Stimulated activated CD4-positive, alpha-beta T cell treated with anti-CD3 and anti-CD28 coated beads, Interleukin-4, amount 100 ng/mL, for 24 hours (primary cell): Measurements from ENCODE around the gene SERPINA1.

Experiments used
- DNase-seq: peaks from one replicate; pipeline ENCODE4 v3.0.0-alpha.2; 2020

Gene SERPINA1

GRCh38 chr14:94344389-94344788 is 44.0 kb downstream of the SERPINA1 start:
- no peak for DNase-seq

DNA sequence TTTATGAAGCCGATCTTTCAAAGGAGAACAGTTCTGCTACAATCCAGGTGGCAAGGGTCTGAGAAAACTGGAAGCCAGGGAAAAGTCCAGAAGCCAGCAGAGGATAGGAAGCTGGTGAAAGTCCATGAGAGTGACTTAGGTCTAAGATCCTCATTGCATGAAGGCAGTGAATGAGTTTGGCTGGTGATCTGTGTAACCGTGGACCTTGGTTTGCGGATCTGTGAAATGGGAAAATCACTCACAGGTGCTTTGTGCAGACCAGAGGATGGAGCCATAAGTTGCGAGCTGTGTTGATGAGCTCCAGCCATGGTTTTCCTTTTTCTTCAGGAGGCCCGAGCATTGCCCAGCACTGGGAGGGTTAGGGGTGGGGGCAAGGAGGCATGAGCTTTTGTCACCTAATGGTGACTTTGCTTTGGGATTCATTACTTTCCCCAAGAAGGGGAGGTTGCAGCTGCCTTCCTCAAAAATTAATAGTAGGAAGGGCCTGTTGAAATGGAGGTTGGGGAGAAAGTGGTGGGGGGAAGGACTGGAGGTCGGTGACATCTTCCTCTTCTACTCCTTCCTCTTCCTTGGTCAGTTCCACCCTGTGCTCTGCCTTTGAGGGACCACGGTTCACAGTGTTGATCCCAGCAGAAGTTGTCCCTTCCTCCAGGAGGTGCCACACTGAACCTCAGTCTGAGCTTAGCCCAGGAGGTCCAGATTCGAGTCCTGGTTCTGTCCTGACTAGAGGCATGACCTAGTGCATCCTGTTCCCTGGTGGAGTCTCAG is 45.0 kb downstream of the SERPINA1 start:
- DNase-seq, result no peak

DNA sequence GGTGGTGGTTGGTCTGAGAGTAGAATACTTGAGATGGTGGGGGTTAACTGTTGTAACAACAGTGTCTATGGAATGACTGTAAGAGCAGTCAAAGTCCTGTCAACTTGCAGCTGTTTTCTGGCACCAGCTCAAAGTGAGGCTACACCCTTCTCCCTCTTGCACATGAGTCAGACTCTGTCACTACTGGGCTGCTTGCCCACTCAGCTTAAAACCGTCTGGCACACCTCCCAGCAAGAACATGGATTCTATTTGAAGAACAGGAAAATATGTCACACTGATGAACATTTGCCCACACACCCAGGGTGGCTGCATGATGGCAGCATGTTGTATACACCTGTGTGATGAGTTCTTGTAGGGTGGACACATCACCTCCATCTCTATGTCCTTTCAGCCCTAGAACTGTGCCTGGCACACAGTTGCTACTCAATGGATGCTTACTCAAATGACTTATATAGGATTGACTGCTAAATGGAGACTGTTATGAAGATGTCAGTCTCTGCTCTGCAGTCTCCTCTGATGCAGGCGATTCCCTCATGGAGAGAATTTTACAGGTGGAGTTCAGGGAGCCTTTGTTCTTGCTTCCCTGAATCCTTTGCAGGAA is 46.0 kb downstream of the SERPINA1 start:
- peak; percentile 17 for DNase-seq

GRCh38 chr14:94341656-94342333 is 46.6 kb downstream of the SERPINA1 start:
- no peak for DNase-seq

DNA sequence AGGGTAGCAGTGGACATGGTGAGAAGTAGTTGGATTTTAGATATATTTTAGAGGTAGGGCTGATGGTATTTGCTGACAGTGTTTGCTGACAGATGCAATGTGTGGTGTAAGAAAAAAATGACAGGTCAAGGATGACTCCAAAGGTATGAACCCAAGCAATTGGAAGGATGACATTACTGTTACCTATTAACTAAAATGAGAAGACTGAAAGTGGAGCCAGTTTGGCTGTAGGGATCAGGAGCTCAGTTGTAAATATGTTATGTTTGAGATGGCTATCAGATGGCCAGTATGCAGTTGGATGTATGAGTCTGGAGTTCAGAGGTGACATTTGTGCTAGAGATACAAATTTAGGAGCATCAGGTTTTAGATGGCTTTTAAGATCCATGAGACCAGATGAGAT is 47.9 kb downstream of the SERPINA1 start:
- no peak for DNase-seq

DNA sequence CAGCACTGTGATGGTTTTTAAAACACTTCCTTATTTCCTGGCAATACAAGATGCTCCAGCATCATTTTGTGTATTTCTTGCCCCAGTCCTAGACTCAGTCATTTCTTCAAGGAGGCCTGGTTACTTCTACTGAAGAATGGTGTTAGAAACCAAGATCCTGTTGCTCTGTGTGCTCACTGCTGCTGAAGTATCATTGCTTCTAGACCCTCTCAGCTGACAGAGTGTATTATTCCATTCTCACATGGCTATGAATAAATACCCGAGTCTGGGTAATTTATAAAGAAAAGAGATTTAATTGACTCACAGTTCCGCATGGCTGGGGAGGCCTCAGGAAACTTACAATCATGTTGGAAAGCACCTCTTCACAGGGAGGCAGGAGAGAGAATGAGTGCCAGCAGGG is 50.4 kb downstream of the SERPINA1 start:
- DNase-seq, result no peak

GRCh38 chr14:94337274-94337673 is 51.1 kb downstream of the SERPINA1 start:
- no peak for DNase-seq

- no peak for DNase-seq
Measured at GRCh38 chr14:94334872-94335271, 53.5 kb downstream of the SERPINA1 start.

DNA sequence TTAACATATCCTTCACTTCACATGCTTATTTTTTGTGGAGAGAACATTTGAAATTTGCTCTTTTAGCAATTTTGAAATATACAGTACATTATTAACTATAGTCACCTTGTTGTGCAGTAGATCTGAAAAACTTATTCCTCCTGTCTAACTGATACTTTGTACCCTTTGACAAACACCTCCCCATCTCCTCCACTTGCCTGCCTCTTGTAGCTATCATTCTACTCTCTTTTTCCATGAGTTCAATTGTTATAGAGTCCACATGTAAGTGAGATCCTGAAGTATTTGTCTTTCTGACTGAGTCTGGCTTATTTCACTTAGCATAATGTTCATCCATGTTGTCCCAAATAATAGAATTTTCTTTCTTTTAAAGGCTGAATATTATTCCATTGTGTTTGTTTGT is 55.8 kb downstream of the SERPINA1 start:
- DNase-seq, result no peak

DNA sequence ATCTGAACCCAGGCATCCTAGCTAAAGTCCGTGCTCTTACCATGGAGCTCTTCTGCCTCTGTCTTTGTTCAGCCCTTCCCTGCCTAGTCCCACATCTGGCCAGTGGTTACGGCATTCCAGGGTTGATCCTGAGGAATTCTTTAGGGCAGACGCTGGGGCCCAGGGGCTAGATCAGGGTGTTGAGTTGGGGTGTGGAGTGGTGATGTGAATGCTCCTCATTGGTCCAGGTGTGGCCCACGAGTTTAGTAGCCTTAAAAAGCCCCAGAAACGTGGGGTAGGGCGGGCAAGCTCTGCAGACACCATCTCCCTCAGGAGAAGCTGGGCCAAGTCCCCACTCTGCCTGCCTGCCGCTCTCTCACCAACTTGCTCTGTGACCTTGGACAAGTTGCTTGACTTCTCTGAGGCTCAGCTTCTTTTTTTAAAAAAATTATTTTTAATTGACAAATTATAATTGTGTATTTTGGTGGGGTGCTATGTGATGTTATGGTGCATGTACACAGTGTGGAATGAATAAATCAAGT is 56.3 kb downstream of the SERPINA1 start:
- DNase-seq, result no peak

GRCh38 chr14:94331462-94331861 is 56.9 kb downstream of the SERPINA1 start:
- DNase-seq, result no peak

- DNase-seq, result no peak
Measured at GRCh38 chr14:94330857-94331256, 57.5 kb downstream of the SERPINA1 start.

GRCh38 chr14:94330432-94330831 is 58.0 kb downstream of the SERPINA1 start:
- DNase-seq, result no peak

DNA sequence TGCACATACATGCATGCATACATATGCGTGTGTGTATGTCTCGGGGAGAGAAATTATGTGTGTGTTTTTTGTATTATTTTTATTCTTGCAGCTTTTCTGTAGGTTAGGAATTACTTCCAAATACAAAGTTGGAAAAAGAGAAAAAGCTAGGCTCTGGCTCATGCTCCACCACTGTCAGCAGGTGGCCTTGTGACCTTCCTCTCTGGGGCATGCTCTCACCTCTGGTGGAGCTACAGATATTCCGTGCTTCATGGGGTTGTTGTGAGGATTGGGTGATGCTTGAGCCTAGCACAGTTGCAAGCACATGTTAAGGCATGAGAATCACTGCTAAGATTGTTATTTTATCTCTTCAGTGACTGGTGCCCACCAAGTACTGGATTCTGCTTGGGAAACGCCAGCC is 58.5 kb downstream of the SERPINA1 start:
- DNase-seq, result no peak

- no peak for DNase-seq
Measured at GRCh38 chr14:94328196-94328595, 60.2 kb downstream of the SERPINA1 start.
